Brain microvascular endothelial cell (primary cell): ENCODE data around the gene HIVEP1.
A peak's percentile ranks its signal among the peaks of the same experiment; 100 is the strongest.

ENCODE experiments used
- DNase-seq: peaks from one replicate; pipeline ENCODE4 v3.0.0-alpha.2; 2020
- H3K27ac ChIP-seq: fragments of 250-450 bp; sonication (Bioruptor Pico); 2 replicates; pipeline ENCODE4 v1.5.1; 2020; ENCODE audit warnings: mild to moderate bottlenecking, moderate library complexity
- H3K27me3 ChIP-seq: fragments of 250-450 bp; sonication (Bioruptor Pico); replicated peaks from 2 replicates; pipeline ENCODE4 v1.5.1; 2020; ENCODE audit warnings: mild to moderate bottlenecking
- H3K36me3 ChIP-seq: fragments of 250-450 bp; sonication (Bioruptor Pico); replicated peaks from 2 replicates; pipeline ENCODE4 v1.5.1; 2020; ENCODE audit warnings: mild to moderate bottlenecking
- H3K4me3 ChIP-seq: 2 replicates; pipeline ENCODE4 v1.5.1; 2011; ENCODE audit warnings: low read depth, mild to moderate bottlenecking, control low read depth, low read length, moderate library complexity
- CTCF ChIP-seq: IDR thresholded peaks from 2 replicates; pipeline ENCODE4 v1.5.1; 2011; ENCODE audit warnings: low read depth, mild to moderate bottlenecking, moderate library complexity, low read length, control low read depth, inconsistent platforms; ENCODE audit errors: missing control alignments
- in situ Hi-C: cut with HindIII; loops from 2 replicates; pipeline ENCODE4 v1.10.0; 2017; ENCODE audit warnings: low sequenced_read_pairs, low pct_ligation_motif_present

HIVEP1 gene

DNA sequence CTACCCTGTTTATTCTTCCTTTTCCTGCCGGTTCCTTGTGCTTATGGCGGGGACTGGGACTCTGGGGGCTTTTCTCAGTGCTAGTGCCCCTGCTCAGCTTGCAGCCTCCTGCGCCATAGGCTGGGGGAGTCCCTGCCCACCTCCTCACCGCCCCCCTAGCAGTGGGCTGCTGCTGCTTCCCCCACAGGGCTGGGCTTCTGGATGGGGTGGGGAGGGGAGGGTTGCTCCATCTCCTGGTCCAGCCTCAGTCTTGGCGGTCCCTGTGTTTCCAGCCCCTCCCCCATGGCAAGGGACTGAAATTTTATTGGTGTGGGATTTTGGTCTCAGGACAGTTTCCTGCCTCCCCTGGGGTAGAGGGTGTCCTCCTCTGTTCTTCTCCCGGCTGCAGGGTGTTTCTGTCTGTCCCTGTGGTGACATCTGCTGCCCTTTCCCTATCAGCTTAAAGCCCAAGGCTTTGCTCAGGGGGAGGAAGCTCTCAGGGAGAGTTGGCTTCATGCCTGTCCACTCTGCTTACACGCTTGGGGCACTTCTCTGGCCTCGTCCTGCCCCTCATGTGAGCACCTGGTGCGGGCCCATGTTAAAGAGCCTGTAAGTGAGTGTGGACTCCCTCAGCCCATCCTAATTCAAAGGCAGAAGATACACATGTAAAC lies 100.6 kb downstream of the HIVEP1 start:
- DNase-seq: peak; percentile 18
- Histone ChIP-seq H3K36me3 (peaks cover 16% of the 10 kb centered on the region), H3K4me3 (no peak overlapping the region), H3K27me3 (no peaks in the 10 kb centered on the region), H3K27ac (peak overlapping the region; percentile 77)
- in situ Hi-C loops: no loop called here
- no peak for TF ChIP-seq CTCF

- TF ChIP-seq CTCF: peak; percentile 16
- no peaks in the 10 kb centered on the region for H3K27me3 ChIP-seq
- DNase-seq: peak; percentile 91
- no peak overlapping the region for H3K4me3 ChIP-seq
- peak overlapping the region; percentile 77 for H3K27ac ChIP-seq
- peaks cover 16% of the 10 kb centered on the region for H3K36me3 ChIP-seq
- in situ Hi-C loops: no loop called here
These were observed 101.1 kb downstream of the HIVEP1 start for GRCh38 chr6:12113190-12113577.

GRCh38 chr6:12114055-12114503 lies 102.0 kb downstream of the HIVEP1 start:
- no peak overlapping the region for H3K4me3 ChIP-seq
- H3K27me3 ChIP-seq: no peaks in the 10 kb centered on the region
- no peak overlapping the region for H3K27ac ChIP-seq
- in situ Hi-C loops: no loop called here
- peaks cover 16% of the 10 kb centered on the region for H3K36me3 ChIP-seq
- no peak for DNase-seq
- no peak for TF ChIP-seq CTCF

- Histone ChIP-seq H3K4me3 (no peak overlapping the region), H3K36me3 (peaks cover 9% of the 10 kb centered on the region), H3K27me3 (no peaks in the 10 kb centered on the region), H3K27ac (no peak overlapping the region)
- no peak for DNase-seq
- TF ChIP-seq CTCF: no peak
- in situ Hi-C loops: no loop called here
These were observed 102.9 kb downstream of the HIVEP1 start for GRCh38 chr6:12115001-12115400.

GRCh38 chr6:12115492-12115891 lies 103.4 kb downstream of the HIVEP1 start:
- H3K4me3 ChIP-seq: no peak overlapping the region
- in situ Hi-C loops: no loop called here
- H3K36me3 ChIP-seq: peaks cover 9% of the 10 kb centered on the region
- DNase-seq: no peak
- no peak for TF ChIP-seq CTCF
- H3K27ac ChIP-seq: no peak overlapping the region
- no peaks in the 10 kb centered on the region for H3K27me3 ChIP-seq

GRCh38 chr6:12116264-12116800 lies 104.2 kb downstream of the HIVEP1 start:
- no peak for DNase-seq
- no peak for TF ChIP-seq CTCF
- Histone ChIP-seq H3K4me3 (no peak overlapping the region), H3K27ac (no peak overlapping the region), H3K27me3 (no peaks in the 10 kb centered on the region), H3K36me3 (peaks cover 14% of the 10 kb centered on the region)
- in situ Hi-C loops: no loop called here
